ELR (cell line): ENCODE measurements around the gene GXYLT1.
A peak's percentile ranks its signal among the peaks of the same experiment; 100 is the strongest.
"Not testable (repeated sequence)": the region's sequence is repeated elsewhere in the genome, so short reads cannot be mapped to it uniquely, and the experiment has no call there.

Source experiments
- DNase-seq: peaks from one replicate; pipeline ENCODE4 v3.0.0-alpha.2; 2015; ENCODE audit warnings: low read depth

GXYLT1 gene

GRCh38 chr12:42099433-42099832, 45.2 kb downstream of the GXYLT1 start:
- no peak for DNase-seq

GRCh38 chr12:42097971-42098370, 46.7 kb downstream of the GXYLT1 start:
- no peak for DNase-seq

- peak; percentile 79 for DNase-seq
Measured at GRCh38 chr12:42094277-42094676, 50.4 kb downstream of the GXYLT1 start.

GRCh38 chr12:42091769-42092168, 52.9 kb downstream of the GXYLT1 start:
- DNase-seq, result no peak

- DNase-seq, result peak; percentile 79
Measured at GRCh38 chr12:42090899-42091298, 53.8 kb downstream of the GXYLT1 start.

GRCh38 chr12:42086031-42086430, 58.6 kb downstream of the GXYLT1 start:
- DNase-seq, result no peak

GRCh38 chr12:42085594-42085993, 59.1 kb downstream of the GXYLT1 start:
- no peak for DNase-seq

- DNase-seq, result peak; percentile 12
Measured at GRCh38 chr12:42084522-42084921, 60.2 kb downstream of the GXYLT1 start.

- no peak for DNase-seq
Measured at GRCh38 chr12:42076976-42077375, 67.7 kb downstream of the GXYLT1 start.

GRCh38 chr12:42070036-42070435, 74.6 kb downstream of the GXYLT1 start:
- no peak for DNase-seq

GRCh38 chr12:42059127-42059526, 85.5 kb downstream of the GXYLT1 start:
- DNase-seq, result no peak

- no peak for DNase-seq
Measured at GRCh38 chr12:42056130-42056529, 88.5 kb downstream of the GXYLT1 start.

- no peak for DNase-seq
Measured at GRCh38 chr12:42053456-42053855, 91.2 kb downstream of the GXYLT1 start.

- DNase-seq, result not testable (repeated sequence)
Measured at GRCh38 chr12:42048980-42049379, 95.7 kb downstream of the GXYLT1 start.

- DNase-seq, result no peak
Measured at GRCh38 chr12:42039577-42039976, 105.1 kb downstream of the GXYLT1 start.

- peak; percentile 63 for DNase-seq
Measured at GRCh38 chr12:42039176-42039575, 105.5 kb downstream of the GXYLT1 start.

- no peak for DNase-seq
Measured at GRCh38 chr12:42031847-42032564, 112.7 kb downstream of the GXYLT1 start.
